Aorta (tissue), 5 donors: ENCODE data around the gene FRY. TPM values are rescaled to one million over a fixed set of nuclear protein-coding genes. Genes with fewer than 3 reads are reported as not detected.
A peak's percentile ranks its signal among the peaks of the same experiment; 100 is the strongest.

Experiments used
- ATAC-seq: fragments of 200-7000 bp; cut with Tn5 transposase; one replicate; pipeline ENCODE4 v1.9.1; 2022; ENCODE audit warnings: moderate library complexity; ENCODE audit not compliant: low FRiP score
- DNase-seq, 2 donors: peaks; one replicate each; pipeline ENCODE4 v3.0.0-alpha.2; 2020
- H3K27ac ChIP-seq, 2 donors: one replicate each; pipeline ENCODE4 v1.5.1; 2013; ENCODE audit warnings: low read length in 2 of 2, mild to moderate bottlenecking in 2 of 2, moderate library complexity in 2 of 2, control low read depth in 1 of 2, inconsistent platforms in 1 of 2, low read depth in 1 of 2
- H3K27me3 ChIP-seq, 2 donors: one replicate each; pipeline ENCODE4 v1.6.1; 2013; ENCODE audit warnings: control low read depth in 1 of 2, low read length in 1 of 2, mild to moderate bottlenecking in 1 of 2, moderate library complexity in 1 of 2; ENCODE audit not compliant: insufficient read depth in 2 of 2, control insufficient read depth in 1 of 2
- H3K36me3 ChIP-seq, 2 donors: one replicate each; pipeline ENCODE4 v1.6.1; 2013; ENCODE audit warnings: control low read depth in 1 of 2, low read length in 1 of 2, mild to moderate bottlenecking in 1 of 2; ENCODE audit not compliant: insufficient read depth in 2 of 2, control insufficient read depth in 1 of 2
- H3K4me1 ChIP-seq, 2 donors: one replicate each; pipeline ENCODE4 v1.6.1; 2013; ENCODE audit warnings: low read length in 2 of 2, control low read depth in 1 of 2, mild to moderate bottlenecking in 1 of 2, moderate library complexity in 1 of 2; ENCODE audit not compliant: insufficient read depth in 2 of 2, control insufficient read depth in 1 of 2
- H3K4me3 ChIP-seq, 2 donors: one replicate each; pipeline ENCODE4 v1.5.1; 2013; ENCODE audit warnings: low read length in 2 of 2, control low read depth in 1 of 2, mild to moderate bottlenecking in 1 of 2
- H3K9me3 ChIP-seq: one replicate; pipeline ENCODE4 v1.6.1; 2013; ENCODE audit warnings: mild to moderate bottlenecking, low read length; ENCODE audit not compliant: control insufficient read depth
- WGBS, 2 donors: extraction: QIAGEN DNeasy Blood & Tissue Kit; methylation state at CpG; one replicate each; pipeline ENCODE4 v1.1.7; 2013; 5-methylcytosine and 5-hydroxymethylcytosine counted together
- intact Hi-C, 2 donors: fragments of 100-400 bp; cut with DNase I; formaldehyde crosslinking; loops; one replicate each; pipeline versions ENCODE4 v1.14.2 to v1.15.0; 2022
- polyA plus RNA-seq, 2 donors: library from polyadenylated mRNA; stranded (reverse); fragments of 200-250 nt; gene quantifications; one replicate each; pipeline ENCODE4 v1.2.3, GENCODE V29; 2013
- total RNA-seq, 2 donors: library from RNA; stranded (reverse); fragmentation: NEBNext Ultra II Directional; extraction: Animal tissue kit (Norgen Biotek cat#: 25700); gene quantifications; one replicate each; pipeline ENCODE4 v1.2.1, GENCODE V29; 2021
- donor health status: healthy with polysubstance abuse.
- donor health status: Bipolar disorder and iron deficiency.
- donor health status: DM: no; HTN: no; CAD: no.
- donor health status: DM: no; HTN: no; CAD: no.
- donor health status: DM: yes; HTN: yes; CAD: no.

Gene FRY
- total and polyA plus RNA-seq, 4 donors = 24.8 to 328 (median 95.0) TPM

DNA sequence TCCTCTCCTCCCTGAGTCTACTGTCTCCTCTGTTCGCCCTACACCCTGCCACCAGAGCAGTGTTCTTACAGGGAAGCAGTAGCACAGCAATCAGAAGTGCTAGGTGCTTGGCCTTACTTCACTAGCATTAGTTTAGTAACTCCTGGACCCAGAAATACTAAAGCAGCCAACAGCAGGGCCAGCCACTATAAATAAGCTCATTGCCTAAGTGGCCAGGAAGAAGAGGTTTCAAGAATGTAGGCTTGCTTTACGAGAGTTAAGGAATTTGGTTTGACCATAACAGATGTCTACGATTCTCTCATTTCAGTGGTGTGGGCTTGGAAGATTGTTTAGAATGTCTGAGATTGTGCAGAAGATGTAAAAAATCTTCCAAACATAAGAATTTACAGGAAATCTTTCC is 180.2 kb downstream of the FRY start:
- H3K36me3 ChIP-seq = peaks cover 0 to 3% of the 10 kb centered on the region in 2 donors
- H3K27ac ChIP-seq = peak overlapping the region in 1 of 2 donors; percentile 84
- H3K4me1 ChIP-seq = peaks cover 0 to 2% of the 10 kb centered on the region in 2 donors
- DNase-seq (no peak), ATAC-seq (peak; percentile 36)
- H3K9me3 ChIP-seq = no peaks in the 10 kb centered on the region
- intact Hi-C loops = no loop called here
- WGBS, 2 donors = 22 to 29% methylated on average over 3 of the region's 3 CpGs
- H3K27me3 ChIP-seq = no peaks in the 10 kb centered on the region
- no peak overlapping the region for H3K4me3 ChIP-seq

DNA sequence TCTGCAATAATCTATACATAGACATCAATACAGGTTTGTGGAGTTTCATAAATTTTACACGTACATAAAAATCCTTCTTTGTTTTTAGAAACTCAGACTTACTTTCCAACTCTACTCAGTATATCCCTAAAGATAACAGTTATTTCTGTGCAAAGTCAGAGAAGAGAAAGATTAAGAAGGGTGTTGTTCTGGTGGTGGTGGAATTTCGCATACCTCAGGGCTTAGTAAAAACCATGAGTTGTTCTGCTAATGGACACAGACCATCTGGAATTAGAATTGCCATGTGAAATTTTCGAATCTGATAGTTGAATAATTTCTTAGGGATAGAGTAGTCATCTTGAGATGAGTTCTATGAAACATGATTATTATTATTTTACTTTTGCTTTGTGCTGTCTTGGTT is 180.8 kb downstream of the FRY start:
- Histone ChIP-seq H3K4me3 (no peak overlapping the region), H3K27me3 (no peaks in the 10 kb centered on the region), H3K4me1 (peaks cover 0 to 2% of the 10 kb centered on the region in 2 donors), H3K27ac (no peak overlapping the region), H3K36me3 (peaks cover 0 to 5% of the 10 kb centered on the region in 2 donors), H3K9me3 (no peaks in the 10 kb centered on the region)
- intact Hi-C loops = no loop called here
- ATAC-seq (no peak), DNase-seq (no peak)
- WGBS, 2 donors = 41 to 49% methylated on average over 3 of the region's 3 CpGs

DNA sequence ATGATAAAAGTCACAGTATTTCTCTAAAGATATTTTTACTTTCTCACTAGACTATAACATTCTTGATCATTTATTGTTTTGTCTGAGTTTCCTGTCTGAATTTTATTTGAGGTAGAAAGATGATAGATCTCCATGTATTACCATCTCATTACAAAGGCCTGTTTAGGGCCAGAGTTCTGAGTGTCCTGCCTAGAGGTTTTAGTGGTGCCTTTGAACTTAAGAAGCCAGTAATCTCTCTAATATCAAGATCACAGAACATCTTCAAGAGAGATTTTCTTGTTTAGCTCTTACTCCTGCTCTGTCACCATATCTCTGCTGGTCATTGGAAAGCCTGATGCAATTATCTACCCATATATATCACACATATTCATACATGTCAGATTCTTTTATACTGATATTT is 182.1 kb downstream of the FRY start:
- H3K27me3 ChIP-seq = no peaks in the 10 kb centered on the region
- no peak for ATAC-seq
- H3K9me3 ChIP-seq = no peaks in the 10 kb centered on the region
- no peak for DNase-seq
- intact Hi-C loops = no loop called here
- peaks cover 0 to 5% of the 10 kb centered on the region in 2 donors for H3K36me3 ChIP-seq
- no peak overlapping the region for H3K4me3 ChIP-seq
- H3K27ac ChIP-seq = no peak overlapping the region
- H3K4me1 ChIP-seq = peaks cover 0 to 2% of the 10 kb centered on the region in 2 donors

DNA sequence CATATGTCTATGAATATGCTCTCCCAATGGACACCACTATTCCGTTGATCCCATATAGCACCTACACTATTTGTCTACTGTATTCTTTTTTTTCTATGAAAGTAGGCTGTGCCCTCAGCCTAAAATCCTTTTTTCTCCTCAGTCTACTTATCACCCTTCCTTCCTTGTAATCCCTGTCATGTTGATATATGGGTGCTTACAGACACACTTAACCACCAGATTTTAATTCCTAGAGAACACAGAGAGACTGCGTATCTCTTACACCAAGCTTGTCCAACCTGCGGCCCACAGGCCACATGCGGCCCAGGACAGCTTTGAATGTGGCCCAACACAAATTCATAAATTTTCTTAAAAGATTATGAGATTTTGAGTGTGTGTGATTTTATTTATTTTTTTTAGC is 182.5 kb downstream of the FRY start:
- Histone ChIP-seq H3K4me3 (no peak overlapping the region), H3K4me1 (peaks cover 0 to 2% of the 10 kb centered on the region in 2 donors), H3K27me3 (no peaks in the 10 kb centered on the region), H3K27ac (no peak overlapping the region), H3K36me3 (peaks cover 0 to 5% of the 10 kb centered on the region in 2 donors), H3K9me3 (no peaks in the 10 kb centered on the region)
- DNase-seq (no peak), ATAC-seq (no peak)
- WGBS, 2 donors = 92 to 94% methylated on average over 4 of the region's 4 CpGs
- intact Hi-C loops = no loop called here

DNA sequence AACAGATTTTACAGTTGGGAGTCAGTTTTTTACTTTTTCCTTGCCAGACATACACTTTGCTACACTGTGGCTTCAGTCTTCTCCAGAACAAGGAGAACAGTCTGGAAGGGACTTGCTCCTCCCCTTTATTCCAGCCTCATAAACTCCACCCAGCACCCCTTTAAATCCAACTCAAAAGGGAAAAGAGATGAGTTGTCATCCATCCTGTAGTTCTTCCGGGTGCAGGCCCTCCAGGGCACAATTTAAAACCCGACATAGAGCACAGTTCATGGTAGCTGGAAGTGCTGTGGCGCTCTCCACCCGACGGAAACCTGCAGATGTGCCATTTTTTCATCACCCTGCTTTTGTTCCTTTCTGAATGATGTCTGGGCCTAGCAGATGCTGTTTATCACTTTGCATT is 184.7 kb downstream of the FRY start:
- no peak for DNase-seq
- no peak for ATAC-seq
- peaks cover 0 to 5% of the 10 kb centered on the region in 2 donors for H3K36me3 ChIP-seq

DNA sequence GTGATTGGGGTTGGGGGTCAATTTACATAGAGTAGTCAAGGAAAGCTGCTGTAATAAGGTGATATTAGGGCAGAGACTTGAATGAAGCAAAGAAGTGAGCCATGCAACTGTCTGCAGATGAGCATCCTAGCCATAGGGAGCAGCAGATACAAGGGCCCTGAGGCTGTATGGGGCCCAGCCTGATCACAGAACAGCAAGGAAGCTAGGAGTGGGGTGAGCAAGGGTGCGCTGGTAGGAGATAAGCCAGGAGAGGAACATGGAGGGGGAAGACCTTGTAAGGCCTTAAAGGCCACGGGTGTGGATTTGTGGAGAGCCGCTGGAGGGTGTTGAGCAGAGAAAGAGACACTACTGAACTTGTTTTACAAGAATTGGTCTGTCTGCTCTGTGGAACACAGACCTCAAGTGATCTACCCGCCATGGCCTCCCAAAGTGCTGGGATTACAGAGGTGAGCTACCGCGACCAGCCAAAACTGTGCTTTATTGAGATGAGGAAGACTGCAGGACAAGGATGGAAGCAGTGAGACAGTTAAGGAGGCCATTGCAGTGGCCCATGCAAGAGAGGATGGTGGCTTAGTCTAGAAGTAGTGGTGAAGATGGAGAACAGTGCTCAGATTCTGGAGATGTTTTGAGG is 190.6 kb downstream of the FRY start:
- intact Hi-C loops = no loop called here
- Histone ChIP-seq H3K4me3 (no peak overlapping the region), H3K9me3 (no peaks in the 10 kb centered on the region), H3K27me3 (no peaks in the 10 kb centered on the region), H3K36me3 (peaks cover 0 to 2% of the 10 kb centered on the region in 2 donors), H3K4me1 (peaks cover 1 to 3% of the 10 kb centered on the region in 2 donors), H3K27ac (no peak overlapping the region)
- no peak for ATAC-seq
- DNase-seq = no peak
- WGBS, 2 donors = 94 to 98% methylated on average over 6 of the region's 6 CpGs

More for the DNA sequence above, 184.7 kb downstream of the FRY start:
- H3K27me3 ChIP-seq = no peaks in the 10 kb centered on the region
- H3K9me3 ChIP-seq = no peaks in the 10 kb centered on the region
- no peak overlapping the region for H3K4me3 ChIP-seq
- intact Hi-C loops = no loop called here
- no peaks in the 10 kb centered on the region for H3K4me1 ChIP-seq
- 88 to 93% methylated on average over 5 of the region's 5 CpGs for WGBS, 2 donors
- H3K27ac ChIP-seq = no peak overlapping the region

DNA sequence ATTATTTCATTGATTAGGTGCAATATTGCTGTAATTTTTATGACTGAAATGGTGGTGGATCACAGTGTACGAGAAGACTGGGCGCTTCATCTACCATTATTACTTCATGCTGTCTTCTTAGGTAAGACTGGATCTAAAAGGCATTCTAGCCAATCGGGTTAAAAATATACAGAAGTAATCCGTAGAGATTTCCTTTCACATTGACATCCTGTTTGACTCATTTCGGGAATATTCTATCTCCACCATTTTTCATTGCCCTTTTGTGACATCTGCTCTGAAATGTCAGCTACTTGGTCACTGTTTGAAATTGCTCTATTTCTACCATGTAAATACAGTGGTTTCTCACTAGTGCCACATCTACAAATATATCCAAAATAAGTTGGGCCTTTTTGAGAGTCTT is 193.3 kb downstream of the FRY start:
- H3K4me1 ChIP-seq = peaks cover 1 to 3% of the 10 kb centered on the region in 2 donors
- 70 to 75% methylated on average over 5 of the region's 5 CpGs for WGBS, 2 donors
- ATAC-seq (no peak), DNase-seq (no peak)
- H3K4me3 ChIP-seq = no peak overlapping the region
- H3K36me3 ChIP-seq = peaks cover 2 to 3% of the 10 kb centered on the region in 2 donors
- H3K9me3 ChIP-seq = no peaks in the 10 kb centered on the region
- H3K27me3 ChIP-seq = no peaks in the 10 kb centered on the region
- H3K27ac ChIP-seq = no peak overlapping the region
- intact Hi-C loops = loop anchor here in 1 of 2 donors (5.0 kb wide), 1 partner anchor 423 kb away; no protein-coding TSS in a partner anchor

DNA sequence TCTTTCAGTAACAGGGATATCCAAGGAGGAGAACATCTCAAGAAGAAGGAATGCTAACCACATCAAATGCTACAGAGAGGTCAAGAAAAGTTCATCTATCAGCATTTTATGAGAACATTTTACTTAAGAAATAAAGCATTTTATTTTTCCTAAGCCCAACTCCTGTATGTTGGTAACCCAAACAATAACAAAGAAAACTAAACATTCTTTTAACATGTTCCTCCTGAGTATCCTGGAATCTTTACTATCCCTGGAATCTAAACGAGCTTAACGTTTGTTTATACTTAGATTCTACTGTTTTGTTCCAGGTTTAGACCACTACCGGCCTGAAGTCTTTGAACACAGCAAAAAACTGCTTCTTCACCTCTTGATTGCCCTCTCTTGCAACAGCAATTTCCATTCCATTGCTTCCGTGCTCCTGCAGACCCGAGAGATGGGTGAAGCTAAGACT is 193.9 kb downstream of the FRY start:
- H3K27ac ChIP-seq = peak overlapping the region in 1 of 2 donors; percentile 57
- H3K36me3 ChIP-seq = peaks cover 2 to 3% of the 10 kb centered on the region in 2 donors
- intact Hi-C loops = loop anchor here in 1 of 2 donors (5.0 kb wide), 1 partner anchor 423 kb away; no protein-coding TSS in a partner anchor
- WGBS, 2 donors = 29 to 31% methylated on average over 5 of the region's 5 CpGs
- no peaks in the 10 kb centered on the region for H3K27me3 ChIP-seq
- H3K9me3 ChIP-seq = no peaks in the 10 kb centered on the region
- no peak for ATAC-seq
- H3K4me3 ChIP-seq = no peak overlapping the region
- no peak for DNase-seq
- H3K4me1 ChIP-seq = peaks cover 1 to 3% of the 10 kb centered on the region in 2 donors
